Testis (tissue), 3 donors: ENCODE results near the gene RNF223. TPM values are rescaled to one million over a fixed set of nuclear protein-coding genes. Genes with fewer than 3 reads are reported as not detected.
A peak's percentile ranks its signal among the peaks of the same experiment; 100 is the strongest.

Source experiments
- DNase-seq: peaks from one replicate; pipeline ENCODE4 v3.0.0-alpha.2; 2019
- H3K27ac ChIP-seq, 2 donors: fragments of 200-600 bp; sonication (generic); one replicate each; pipeline ENCODE4 v1.5.1; 2019
- H3K27me3 ChIP-seq: fragments of 200-600 bp; sonication (generic); one replicate; pipeline ENCODE4 v1.5.1; 2019
- H3K36me3 ChIP-seq: fragments of 200-600 bp; sonication (generic); one replicate; pipeline ENCODE4 v1.5.1; 2017; ENCODE audit warnings: low read depth; ENCODE audit errors: missing control alignments
- H3K4me1 ChIP-seq: fragments of 200-600 bp; sonication (generic); one replicate; pipeline ENCODE4 v1.5.1; 2019
- H3K4me3 ChIP-seq, 2 donors: fragments of 200-600 bp; sonication (generic); one replicate each; pipeline ENCODE4 v1.5.1; 2017 to 2019
- H3K9me3 ChIP-seq: fragments of 200-600 bp; sonication (generic); one replicate; pipeline ENCODE4 v1.5.1; 2017
- POLR2A ChIP-seq: fragments of 450-650 bp; IDR thresholded peaks from one replicate; pipeline ENCODE4 v1.6.1; 2017; ENCODE audit warnings: antibody characterized with exemption, mild to moderate bottlenecking, moderate library complexity
- WGBS, 2 donors: methylation state at CpG; one replicate each; pipeline ENCODE4 v1.1.5; 2018; 5-methylcytosine and 5-hydroxymethylcytosine counted together
- intact Hi-C: fragments of 100-400 bp; cut with DNase I; formaldehyde crosslinking; loops from one replicate; pipeline ENCODE4 v1.15.1; 2023; ENCODE audit warnings: low total_unique reads
- polyA plus RNA-seq: library from polyadenylated mRNA; stranded (reverse); fragments of 350-450 nt; fragmentation: Illumina TruSeq; extraction: RNeasy Lipid Tissue Mini Kit (QIAGEN cat#74804); gene quantifications from one replicate; pipeline ENCODE4 v1.2.3, GENCODE V29; 2014; ENCODE audit warnings: low read depth, low replicate concordance; ENCODE audit not compliant: insufficient read depth
- total RNA-seq, 2 donors: library from RNA; depleted of rRNA; stranded (reverse); fragments of >200 nt; gene quantifications; one replicate each; pipeline ENCODE4 v1.2.3, GENCODE V29; 2016
- TF ChIP-seq, protein P1 (sequence below), 3 experiments: fragments of 450-650 bp in 2 of 3; fragments of 200-600 bp in 1 of 3; sonication (generic) in 1 of 3; IDR thresholded peaks; one replicate each; pipeline ENCODE4 v1.5.1; 2016 to 2019; ENCODE audit warnings: antibody characterized with exemption in 3 of 3, mild to moderate bottlenecking in 2 of 3, moderate library complexity in 1 of 3

RNF223 gene
- total and polyA plus RNA-seq, 3 donors from 2014 or later: 0.19 to 0.31 TPM; not detected in 1

DNA sequence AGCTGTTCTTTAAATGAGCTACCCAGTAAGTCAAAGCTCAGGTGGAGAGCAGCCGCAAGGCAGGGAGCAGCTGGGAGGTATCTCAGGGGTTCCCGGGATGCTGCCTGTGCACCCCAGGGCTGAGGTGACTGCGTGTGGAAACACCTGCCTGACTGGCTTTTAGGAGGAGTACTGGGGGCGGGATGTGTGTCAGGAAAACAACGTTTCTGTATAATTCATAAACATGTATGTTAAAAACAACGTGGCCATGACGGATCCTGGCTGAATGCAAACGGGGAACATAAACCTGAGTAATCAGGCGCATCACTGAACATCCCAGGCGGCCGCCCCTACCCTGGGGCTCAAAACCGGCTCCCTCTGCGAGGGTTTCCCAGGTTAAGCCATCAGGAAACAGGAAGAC is 40.3 kb upstream of the RNF223 start:
- peak overlapping the region in 1 of 2 donors; percentile 81 for H3K4me3 ChIP-seq
- WGBS, 2 donors: 66 to 76% methylated on average over 13 of the region's 13 CpGs
- H3K9me3 ChIP-seq: no peaks in the 10 kb centered on the region
- H3K27ac ChIP-seq: no peak overlapping the region
- no peaks in the 10 kb centered on the region for H3K36me3 ChIP-seq
- intact Hi-C loops: no loop called here
- TF ChIP-seq, protein P1, sequence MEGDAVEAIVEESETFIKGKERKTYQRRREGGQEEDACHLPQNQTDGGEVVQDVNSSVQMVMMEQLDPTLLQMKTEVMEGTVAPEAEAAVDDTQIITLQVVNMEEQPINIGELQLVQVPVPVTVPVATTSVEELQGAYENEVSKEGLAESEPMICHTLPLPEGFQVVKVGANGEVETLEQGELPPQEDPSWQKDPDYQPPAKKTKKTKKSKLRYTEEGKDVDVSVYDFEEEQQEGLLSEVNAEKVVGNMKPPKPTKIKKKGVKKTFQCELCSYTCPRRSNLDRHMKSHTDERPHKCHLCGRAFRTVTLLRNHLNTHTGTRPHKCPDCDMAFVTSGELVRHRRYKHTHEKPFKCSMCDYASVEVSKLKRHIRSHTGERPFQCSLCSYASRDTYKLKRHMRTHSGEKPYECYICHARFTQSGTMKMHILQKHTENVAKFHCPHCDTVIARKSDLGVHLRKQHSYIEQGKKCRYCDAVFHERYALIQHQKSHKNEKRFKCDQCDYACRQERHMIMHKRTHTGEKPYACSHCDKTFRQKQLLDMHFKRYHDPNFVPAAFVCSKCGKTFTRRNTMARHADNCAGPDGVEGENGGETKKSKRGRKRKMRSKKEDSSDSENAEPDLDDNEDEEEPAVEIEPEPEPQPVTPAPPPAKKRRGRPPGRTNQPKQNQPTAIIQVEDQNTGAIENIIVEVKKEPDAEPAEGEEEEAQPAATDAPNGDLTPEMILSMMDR (IDR thresholded peaks at IDR 0.05): no peak
- TF ChIP-seq POLR2A: no peak
- no peaks in the 10 kb centered on the region for H3K4me1 ChIP-seq
- H3K27me3 ChIP-seq: no peaks in the 10 kb centered on the region
- no peak for DNase-seq

DNA sequence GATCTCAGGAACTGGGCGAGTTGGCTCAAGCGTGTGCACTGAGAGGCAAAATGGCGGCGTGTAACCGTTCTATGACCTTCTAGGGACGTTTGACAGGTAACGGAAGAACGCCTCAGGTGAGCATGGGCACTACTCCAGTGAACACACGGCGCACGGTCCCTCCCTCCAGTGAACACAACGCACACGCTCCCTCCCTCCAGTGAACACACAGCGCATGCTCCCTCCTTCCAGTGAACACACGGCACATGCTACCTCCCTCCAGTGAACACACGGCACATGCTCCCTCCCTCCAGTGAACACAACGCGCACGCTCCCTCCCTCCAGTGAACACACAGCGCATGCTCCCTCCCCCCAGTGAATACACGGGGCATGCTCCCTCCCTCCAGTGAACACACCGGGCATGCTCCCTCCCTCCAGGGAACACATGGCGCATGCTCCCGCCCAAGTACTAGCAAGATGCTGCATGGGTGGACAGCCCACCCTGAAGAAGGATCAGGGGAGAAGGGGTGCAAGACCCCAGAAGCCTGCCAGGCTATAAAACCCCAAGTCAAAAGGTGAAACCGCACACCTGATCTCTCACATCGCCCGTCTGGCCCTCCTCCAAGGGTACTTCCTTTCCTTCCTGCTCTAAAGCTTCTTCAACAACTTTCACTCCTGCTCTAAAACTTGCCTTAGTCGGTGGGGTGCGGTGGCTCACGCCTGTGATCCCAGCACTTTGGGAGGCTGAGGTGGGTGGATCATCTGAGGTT is 38.3 kb upstream of the RNF223 start:
- Histone ChIP-seq H3K9me3 (no peaks in the 10 kb centered on the region), H3K27me3 (no peaks in the 10 kb centered on the region), H3K27ac (no peak overlapping the region), H3K4me1 (no peaks in the 10 kb centered on the region), H3K36me3 (no peaks in the 10 kb centered on the region), H3K4me3 (no peak overlapping the region)
- TF ChIP-seq, protein P1 (IDR thresholded peaks at IDR 0.05): no peak
- intact Hi-C loops: no loop called here
- no peak for DNase-seq
- WGBS, 2 donors: 90 to 92% methylated on average over 30 of the region's 30 CpGs

DNA sequence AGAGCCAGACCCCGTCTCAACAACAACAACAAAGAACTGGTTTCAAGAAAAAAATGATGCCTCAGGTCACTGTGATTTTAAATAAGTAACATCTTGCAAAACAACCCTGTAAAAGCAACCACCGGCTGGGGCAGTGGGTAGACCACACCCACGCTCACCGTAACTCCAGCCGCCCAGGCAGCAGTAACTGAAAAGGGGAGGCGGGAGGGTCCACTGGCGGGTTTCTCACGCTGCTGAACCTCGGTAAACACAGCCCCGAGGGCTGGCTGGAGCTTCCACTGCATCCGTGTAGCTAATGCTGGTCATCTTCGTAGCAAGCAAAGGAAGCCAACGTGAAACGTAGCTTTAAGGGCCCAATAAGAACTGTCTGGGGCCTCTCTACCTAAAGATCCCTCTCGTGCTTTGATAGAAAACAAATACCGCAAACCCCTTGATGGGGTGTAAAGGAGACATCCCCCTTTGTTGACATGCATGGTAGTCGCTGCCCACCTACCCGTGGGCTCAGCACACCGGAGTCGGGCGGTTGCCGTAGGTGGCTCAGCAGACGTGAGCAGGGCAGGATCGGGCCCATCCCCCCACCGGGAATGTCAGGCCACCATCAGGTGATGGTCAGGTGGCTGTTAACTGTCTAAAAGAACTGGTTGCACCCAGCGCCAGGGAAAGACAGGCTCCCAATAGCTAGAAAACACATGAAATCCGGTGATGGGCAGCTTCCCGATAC is 37.6 kb upstream of the RNF223 start:
- WGBS, 2 donors: 87 to 90% methylated on average over 26 to 28 of the region's 28 CpGs
- Histone ChIP-seq H3K36me3 (no peaks in the 10 kb centered on the region), H3K27ac (no peak overlapping the region), H3K9me3 (no peaks in the 10 kb centered on the region), H3K4me3 (no peak overlapping the region), H3K4me1 (no peaks in the 10 kb centered on the region), H3K27me3 (no peaks in the 10 kb centered on the region)
- intact Hi-C loops: no loop called here
- no peak for DNase-seq
- TF ChIP-seq, protein P1 (IDR thresholded peaks at IDR 0.05): no peak
- no peak for TF ChIP-seq POLR2A

DNA sequence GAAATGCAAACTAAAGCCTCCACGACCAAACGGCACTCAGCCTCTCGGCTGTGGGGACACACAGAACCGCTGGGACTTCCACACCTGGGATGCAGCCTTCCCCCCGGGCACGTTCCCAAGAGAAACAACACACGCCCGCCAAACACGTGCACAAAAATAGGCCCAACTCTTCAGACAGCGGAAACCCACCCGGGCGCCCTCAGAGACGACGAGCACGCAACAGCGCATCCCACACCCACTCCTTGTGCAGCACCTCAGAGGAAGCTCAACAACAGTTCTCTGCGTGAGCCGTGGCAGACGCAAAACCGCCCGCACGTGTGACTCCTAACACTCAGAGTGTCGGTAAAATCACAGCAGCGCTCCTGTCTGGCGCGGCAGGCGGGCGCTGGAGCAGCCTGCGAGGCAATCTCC is 36.5 kb upstream of the RNF223 start:
- whole genome bisulfite sequencing, 2 donors: 86 to 93% methylated on average over 29 of the region's 29 CpGs
- no peak for DNase-seq
- no peaks in the 10 kb centered on the region for H3K27me3 ChIP-seq
- TF ChIP-seq, protein P1 (IDR thresholded peaks at IDR 0.05): no peak
- no peak for TF ChIP-seq POLR2A
- intact Hi-C loops: no loop called here
- H3K4me1 ChIP-seq: no peaks in the 10 kb centered on the region
- H3K9me3 ChIP-seq: no peaks in the 10 kb centered on the region
- no peaks in the 10 kb centered on the region for H3K36me3 ChIP-seq
- no peak overlapping the region for H3K4me3 ChIP-seq
- no peak overlapping the region for H3K27ac ChIP-seq
